Neural progenitor cell (in vitro differentiated cells): ENCODE measurements around the gene METTL4. TPM values are rescaled to one million over a fixed set of nuclear protein-coding genes. Genes with fewer than 3 reads are reported as not detected.

ENCODE experiments used
- DNase-seq: peaks from one replicate; pipeline ENCODE4 v3.0.0-alpha.2; 2016; ENCODE audit warnings: low spot score
- H2AFZ ChIP-seq: fragments of 200-600 bp; sonication (generic); replicated peaks from 2 replicates; pipeline ENCODE4 v1.6.1; 2016; ENCODE audit warnings: antibody characterized with exemption
- H3F3A ChIP-seq: fragments of 200-600 bp; sonication (generic); 2 replicates; pipeline ENCODE4 v1.6.1; 2016; ENCODE audit warnings: antibody characterized with exemption, low read depth
- H3K27ac ChIP-seq: fragments of 200-600 bp; sonication (generic); 2 replicates; pipeline ENCODE4 v1.5.1; 2016; ENCODE audit warnings: mild to moderate bottlenecking
- H3K27me3 ChIP-seq: fragments of 200-600 bp; sonication (generic); 2 replicates; pipeline ENCODE4 v1.6.1; 2016; ENCODE audit warnings: mild to moderate bottlenecking, moderate library complexity
- H3K36me3 ChIP-seq: fragments of 200-600 bp; sonication (generic); 2 replicates; pipeline ENCODE4 v1.5.1; 2016
- H3K4me1 ChIP-seq: fragments of 200-600 bp; sonication (generic); 2 replicates; pipeline ENCODE4 v1.6.1; 2016; ENCODE audit warnings: mixed run types
- H3K4me2 ChIP-seq: fragments of 200-600 bp; sonication (generic); 2 replicates; pipeline ENCODE4 v1.6.1; 2016
- H3K4me3 ChIP-seq: fragments of 200-600 bp; sonication (generic); 2 replicates; pipeline ENCODE4 v1.5.1; 2016
- H3K79me2 ChIP-seq: fragments of 200-600 bp; sonication (generic); 2 replicates; pipeline ENCODE4 v1.6.1; 2016; ENCODE audit warnings: low read depth
- H3K9ac ChIP-seq: fragments of 200-600 bp; sonication (generic); 2 replicates; pipeline ENCODE4 v1.6.1; 2016
- H3K9me3 ChIP-seq: fragments of 200-600 bp; sonication (generic); 2 replicates; pipeline ENCODE4 v1.5.1; 2016; ENCODE audit warnings: low read depth
- H4K20me1 ChIP-seq: fragments of 200-600 bp; sonication (generic); 2 replicates; pipeline ENCODE4 v1.6.1; 2016; ENCODE audit warnings: low read depth
- H3K27ac Mint-ChIP-seq: 3 replicates; pipeline ENCODE4 v1.8.0; 2021; ENCODE audit warnings: mixed read lengths
- H3K27me3 Mint-ChIP-seq: 2 replicates; pipeline ENCODE4 v1.8.0; 2022; ENCODE audit warnings: low read depth, mild to moderate bottlenecking, inconsistent platforms, moderate library complexity, mixed read lengths; ENCODE audit not compliant: insufficient read depth
- H3K36me3 Mint-ChIP-seq: 3 replicates; pipeline ENCODE4 v1.8.0; 2021; ENCODE audit warnings: mixed read lengths
- H3K4me1 Mint-ChIP-seq: 3 replicates; pipeline ENCODE4 v1.8.0; 2021; ENCODE audit warnings: mixed read lengths
- H3K4me3 Mint-ChIP-seq: 3 replicates; pipeline ENCODE4 v1.8.0; 2021; ENCODE audit warnings: mild to moderate bottlenecking, moderate library complexity, mixed read lengths
- H3K9me3 Mint-ChIP-seq: 3 replicates; pipeline ENCODE4 v1.8.0; 2020; ENCODE audit warnings: mixed read lengths
- EZH2 ChIP-seq: fragments of 200-600 bp; sonication (generic); IDR thresholded peaks from 2 replicates; pipeline ENCODE4 v1.6.1; 2017; ENCODE audit warnings: antibody characterized with exemption, mild to moderate bottlenecking, moderate library complexity
- EZH2phosphoT487 ChIP-seq: fragments of 200-600 bp; sonication (generic); IDR thresholded peaks from 2 replicates; pipeline ENCODE4 v1.6.1; 2017; ENCODE audit warnings: antibody characterized with exemption
- total RNA-seq: library from RNA; depleted of rRNA; stranded (reverse); fragments of >200 nt; gene quantifications from 2 replicates; pipeline ENCODE4 v1.2.3, GENCODE V29; 2015; ENCODE audit warnings: low replicate concordance
- TF ChIP-seq, protein P1 (sequence below): fragments of 200-600 bp; sonication (generic); IDR thresholded peaks from 2 replicates; pipeline ENCODE4 v1.5.1; 2017; ENCODE audit warnings: antibody characterized with exemption, mild to moderate bottlenecking

The METTL4 gene
- total RNA-seq, 1 donor from 2014 or later: 30.8 TPM

DNA sequence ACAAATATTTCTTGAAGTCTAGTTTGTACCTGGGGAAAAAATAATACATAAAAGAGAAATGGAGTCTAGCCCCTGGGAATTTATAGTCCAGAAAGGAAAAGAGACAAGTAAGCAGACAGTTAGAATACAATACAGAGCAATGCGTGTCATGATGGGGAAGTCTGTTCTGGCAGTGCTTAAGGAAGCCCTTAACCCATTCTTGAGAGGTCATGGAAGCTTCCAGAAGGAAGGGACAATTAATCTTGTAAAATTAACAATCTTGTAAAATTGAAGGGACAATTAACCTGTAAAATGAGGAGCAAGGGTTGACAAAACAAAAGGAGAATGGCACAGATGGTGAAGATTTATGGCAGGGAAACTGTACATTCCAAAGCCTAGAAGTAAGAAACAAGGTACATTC is 66.7 kb downstream of the METTL4 start:
- H3K79me2 ChIP-seq: no peaks in the 10 kb centered on the region
- H2AFZ ChIP-seq: no peak overlapping the region
- H3K4me2 ChIP-seq: no peak overlapping the region
- no peak for TF ChIP-seq EZH2
- TF ChIP-seq, protein P1, sequence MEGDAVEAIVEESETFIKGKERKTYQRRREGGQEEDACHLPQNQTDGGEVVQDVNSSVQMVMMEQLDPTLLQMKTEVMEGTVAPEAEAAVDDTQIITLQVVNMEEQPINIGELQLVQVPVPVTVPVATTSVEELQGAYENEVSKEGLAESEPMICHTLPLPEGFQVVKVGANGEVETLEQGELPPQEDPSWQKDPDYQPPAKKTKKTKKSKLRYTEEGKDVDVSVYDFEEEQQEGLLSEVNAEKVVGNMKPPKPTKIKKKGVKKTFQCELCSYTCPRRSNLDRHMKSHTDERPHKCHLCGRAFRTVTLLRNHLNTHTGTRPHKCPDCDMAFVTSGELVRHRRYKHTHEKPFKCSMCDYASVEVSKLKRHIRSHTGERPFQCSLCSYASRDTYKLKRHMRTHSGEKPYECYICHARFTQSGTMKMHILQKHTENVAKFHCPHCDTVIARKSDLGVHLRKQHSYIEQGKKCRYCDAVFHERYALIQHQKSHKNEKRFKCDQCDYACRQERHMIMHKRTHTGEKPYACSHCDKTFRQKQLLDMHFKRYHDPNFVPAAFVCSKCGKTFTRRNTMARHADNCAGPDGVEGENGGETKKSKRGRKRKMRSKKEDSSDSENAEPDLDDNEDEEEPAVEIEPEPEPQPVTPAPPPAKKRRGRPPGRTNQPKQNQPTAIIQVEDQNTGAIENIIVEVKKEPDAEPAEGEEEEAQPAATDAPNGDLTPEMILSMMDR: no peak
- TF ChIP-seq EZH2phosphoT487: no peak
- H3K9ac ChIP-seq: no peak overlapping the region
- no peaks in the 10 kb centered on the region for H3K27me3 ChIP-seq
- H3K36me3 ChIP-seq: no peaks in the 10 kb centered on the region
- no peaks in the 10 kb centered on the region for H3K9me3 ChIP-seq
- H3K4me1 ChIP-seq: no peaks in the 10 kb centered on the region
- no peak for DNase-seq
- no peaks in the 10 kb centered on the region for H4K20me1 ChIP-seq
- Mint-ChIP-seq H3K36me3 (no peaks in the 10 kb centered on the region), H3K4me1 (no peaks in the 10 kb centered on the region), H3K4me3 (no peak overlapping the region), H3K27me3 (peaks cover 7% of the 10 kb centered on the region), H3K9me3 (no peaks in the 10 kb centered on the region), H3K27ac (no peak overlapping the region)
- no peak overlapping the region for H3K27ac ChIP-seq
- no peaks in the 10 kb centered on the region for H3F3A ChIP-seq
- no peak overlapping the region for H3K4me3 ChIP-seq

- Mint-ChIP-seq H3K36me3 (no peaks in the 10 kb centered on the region), H3K27ac (no peak overlapping the region), H3K27me3 (peaks cover 7% of the 10 kb centered on the region), H3K4me3 (no peak overlapping the region), H3K9me3 (no peaks in the 10 kb centered on the region), H3K4me1 (no peaks in the 10 kb centered on the region)
- H3K4me2 ChIP-seq: no peak overlapping the region
- H4K20me1 ChIP-seq: no peaks in the 10 kb centered on the region
- TF ChIP-seq EZH2 (no peak), EZH2phosphoT487 (no peak)
- TF ChIP-seq, protein P1: no peak
- no peak overlapping the region for H3K4me3 ChIP-seq
- no peaks in the 10 kb centered on the region for H3K27me3 ChIP-seq
- no peaks in the 10 kb centered on the region for H3K4me1 ChIP-seq
- no peaks in the 10 kb centered on the region for H3K36me3 ChIP-seq
- no peak overlapping the region for H2AFZ ChIP-seq
- no peak overlapping the region for H3K9ac ChIP-seq
- no peaks in the 10 kb centered on the region for H3F3A ChIP-seq
- no peaks in the 10 kb centered on the region for H3K9me3 ChIP-seq
- no peak overlapping the region for H3K27ac ChIP-seq
- DNase-seq: no peak
- no peaks in the 10 kb centered on the region for H3K79me2 ChIP-seq
These were observed 68.4 kb downstream of the METTL4 start for GRCh38 chr18:2502880-2503279.

DNA sequence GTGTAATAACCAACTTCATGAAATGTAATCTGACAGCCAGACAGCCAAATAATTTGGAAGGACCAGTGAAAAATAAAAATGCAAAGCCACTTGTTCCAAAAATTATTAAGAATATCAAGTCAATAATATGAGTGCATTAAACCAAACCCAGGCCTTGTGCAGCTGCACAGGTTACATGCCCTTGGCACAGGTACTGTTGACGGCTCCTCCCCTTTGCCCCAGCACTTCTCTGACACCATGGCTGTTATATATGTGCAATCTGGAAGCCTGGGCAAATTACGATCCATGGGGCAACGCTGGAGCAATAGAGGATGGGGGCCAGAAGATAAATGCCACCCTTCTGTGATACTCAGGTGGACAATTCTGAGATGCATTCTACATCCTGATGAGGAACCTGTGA is 68.9 kb downstream of the METTL4 start:
- peaks cover 7% of the 10 kb centered on the region for H3K27me3 Mint-ChIP-seq
- TF ChIP-seq EZH2 (no peak), EZH2phosphoT487 (no peak)
- TF ChIP-seq, protein P1: no peak
- Histone ChIP-seq H3F3A (no peaks in the 10 kb centered on the region), H3K27ac (no peak overlapping the region), H3K9ac (no peak overlapping the region), H3K27me3 (no peaks in the 10 kb centered on the region), H3K79me2 (no peaks in the 10 kb centered on the region), H3K36me3 (no peaks in the 10 kb centered on the region), H3K4me2 (no peak overlapping the region), H3K9me3 (no peaks in the 10 kb centered on the region), H3K4me3 (no peak overlapping the region), H3K4me1 (no peaks in the 10 kb centered on the region), H2AFZ (no peak overlapping the region), H4K20me1 (no peaks in the 10 kb centered on the region)
- DNase-seq: no peak
- H3K4me1 Mint-ChIP-seq: no peaks in the 10 kb centered on the region
- H3K27ac Mint-ChIP-seq: no peak overlapping the region
- no peaks in the 10 kb centered on the region for H3K9me3 Mint-ChIP-seq
- no peak overlapping the region for H3K4me3 Mint-ChIP-seq
- H3K36me3 Mint-ChIP-seq: no peaks in the 10 kb centered on the region

DNA sequence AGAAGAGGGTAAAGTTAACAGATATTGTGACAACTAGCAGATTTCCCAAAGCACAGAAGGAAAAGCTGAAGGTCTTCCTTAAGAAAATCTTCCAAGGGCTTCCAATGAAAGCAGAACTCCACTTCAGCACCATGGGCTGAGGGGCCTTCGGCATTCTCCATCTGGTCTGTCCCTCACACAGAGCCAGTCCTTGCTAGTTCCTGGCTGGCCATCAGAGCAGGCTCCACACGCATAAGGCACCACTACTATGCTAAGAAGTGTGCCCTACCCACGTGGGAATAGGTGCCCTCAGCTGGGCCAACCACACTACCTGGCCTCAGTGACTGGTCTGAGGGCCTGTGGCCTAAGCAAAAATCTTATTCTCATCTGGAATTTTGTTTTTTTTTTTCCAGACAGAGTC is 73.5 kb downstream of the METTL4 start:
- Histone ChIP-seq H4K20me1 (no peaks in the 10 kb centered on the region), H3K4me3 (no peak overlapping the region), H3K36me3 (no peaks in the 10 kb centered on the region), H3K4me2 (no peak overlapping the region), H3F3A (no peaks in the 10 kb centered on the region), H3K4me1 (no peaks in the 10 kb centered on the region), H3K9me3 (no peaks in the 10 kb centered on the region), H3K9ac (no peak overlapping the region), H3K79me2 (no peaks in the 10 kb centered on the region), H3K27ac (no peak overlapping the region), H3K27me3 (no peaks in the 10 kb centered on the region), H2AFZ (no peak overlapping the region)
- Mint-ChIP-seq H3K27me3 (peaks cover 4% of the 10 kb centered on the region), H3K9me3 (no peaks in the 10 kb centered on the region), H3K4me3 (no peak overlapping the region), H3K36me3 (no peaks in the 10 kb centered on the region), H3K27ac (no peak overlapping the region), H3K4me1 (no peaks in the 10 kb centered on the region)
- no peak for DNase-seq
- TF ChIP-seq EZH2 (no peak), EZH2phosphoT487 (no peak)
- TF ChIP-seq, protein P1: no peak
